ENCODE results near the gene FHOD3.

Gene FHOD3

GRCh38 chr18:36333414-36333813, 35.9 kb downstream of the FHOD3 start:
- Histone ChIP-seq H3K27ac (no peak overlapping the region), H3K4me3 (no peak overlapping the region)
- TF ChIP-seq CTCF (IDR thresholded peaks at IDR 0.05), result no peak
- peak; percentile 29 for DNase-seq (ENCODE audit: low spot score)

- TF ChIP-seq CTCF (IDR thresholded peaks at IDR 0.05), result no peak
- no peak for DNase-seq (ENCODE audit: low spot score)
- Histone ChIP-seq H3K4me3 (no peak overlapping the region), H3K27ac (no peak overlapping the region)
These were observed 37.3 kb downstream of the FHOD3 start for GRCh38 chr18:36334798-36335197.

- Histone ChIP-seq H3K4me3 (no peak overlapping the region), H3K27ac (no peak overlapping the region)
- TF ChIP-seq CTCF (IDR thresholded peaks at IDR 0.05), result no peak
- no peak for DNase-seq (ENCODE audit: low spot score)
These were observed 38.2 kb downstream of the FHOD3 start for GRCh38 chr18:36335476-36336279.

- no peak for TF ChIP-seq CTCF (IDR thresholded peaks at IDR 0.05)
- DNase-seq (ENCODE audit: low spot score), result no peak
- no peak overlapping the region for H3K4me3 ChIP-seq
- no peak overlapping the region for H3K27ac ChIP-seq
These were observed 40.3 kb downstream of the FHOD3 start for GRCh38 chr18:36337679-36338402.

- Histone ChIP-seq H3K4me3 (no peak overlapping the region), H3K27ac (no peak overlapping the region)
- no peak for TF ChIP-seq CTCF (IDR thresholded peaks at IDR 0.05)
- DNase-seq (ENCODE audit: low spot score), result no peak
These were observed 41.0 kb downstream of the FHOD3 start for GRCh38 chr18:36338403-36338933.

GRCh38 chr18:36340246-36340645, 42.7 kb downstream of the FHOD3 start:
- H3K27ac ChIP-seq, result no peak overlapping the region
- TF ChIP-seq CTCF (IDR thresholded peaks at IDR 0.05), result no peak
- DNase-seq (ENCODE audit: low spot score), result no peak
- no peak overlapping the region for H3K4me3 ChIP-seq

Measured in coronary artery (tissue), 2 donors.